GM13976 (cell line): Measurements from ENCODE around the gene LRRC28.
"Not testable (repeated sequence)": the region's sequence is repeated elsewhere in the genome, so short reads cannot be mapped to it uniquely, and the experiment has no call there.

Experiments used
- DNase-seq: peaks from one replicate; pipeline ENCODE4 v3.0.0; 2012; ENCODE audit warnings: low spot score
- CTCF ChIP-seq: IDR thresholded peaks from 2 replicates; pipeline ENCODE4 v1.5.1; 2012; ENCODE audit warnings: borderline replicate concordance, mild to moderate bottlenecking; ENCODE audit not compliant: insufficient read depth; ENCODE audit errors: extremely low read depth, missing control alignments, control extremely low read depth
- in situ Hi-C: fragments of 300-500 bp; cut with MboI; formaldehyde crosslinking; loops from one replicate; pipeline ENCODE4 v1.12.0; 2022; ENCODE audit warnings: low sequenced_read_pairs, mixed read lengths, inconsistent platforms; ENCODE audit not compliant: unreplicated experiment

Gene LRRC28

GRCh38 chr15:99232740-99233139 lies 18.5 kb upstream of the LRRC28 start:
- in situ Hi-C loops, result no loop called here
- no peak for TF ChIP-seq CTCF
- DNase-seq, result no peak

DNA sequence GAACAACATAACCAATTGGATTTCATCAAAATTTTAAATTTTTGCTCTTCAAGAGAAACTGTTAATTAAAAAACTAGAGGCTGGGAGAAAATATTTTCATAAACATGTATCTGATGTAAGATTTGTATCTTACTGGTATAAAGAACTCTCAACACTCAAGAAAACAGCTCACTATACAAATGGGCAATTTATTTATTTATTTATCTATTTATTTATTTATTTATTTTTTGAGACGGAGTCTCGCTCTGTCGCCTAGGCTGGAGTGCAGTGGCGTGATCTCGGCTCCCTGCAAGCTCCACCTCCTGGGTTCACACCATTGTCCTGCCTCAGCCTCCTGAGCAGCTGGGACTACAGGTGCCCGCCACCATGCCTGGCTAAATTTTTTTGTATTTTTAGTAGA lies 17.1 kb upstream of the LRRC28 start:
- in situ Hi-C loops, DNase-seq: not testable (repeated sequence)

DNA sequence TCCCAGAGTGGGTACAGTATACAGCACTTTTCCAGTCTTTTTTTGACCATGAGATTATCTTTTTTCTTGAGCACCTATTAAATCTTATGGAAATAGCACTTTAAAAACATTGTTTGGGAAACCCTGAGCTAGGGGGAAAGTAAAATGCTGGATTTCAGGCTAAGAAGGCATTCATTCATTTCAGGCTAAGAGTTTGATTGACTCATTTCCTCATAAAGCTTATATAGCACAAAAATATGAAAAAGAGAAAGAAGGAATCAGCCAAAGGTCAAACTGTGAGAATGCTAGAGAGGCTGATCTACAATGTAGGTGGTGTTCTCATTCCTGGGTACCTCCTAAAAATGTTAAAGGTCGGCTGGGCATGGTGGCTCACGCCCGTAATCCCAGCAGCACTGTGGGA lies 12.4 kb upstream of the LRRC28 start:
- no peak for TF ChIP-seq CTCF
- no peak for DNase-seq
- in situ Hi-C loops, result no loop called here

- no peak for TF ChIP-seq CTCF
- DNase-seq, result peak; percentile 68
- in situ Hi-C loops, result no loop called here
Observed at GRCh38 chr15:99239545-99240198, 11.6 kb upstream of the LRRC28 start.

DNA sequence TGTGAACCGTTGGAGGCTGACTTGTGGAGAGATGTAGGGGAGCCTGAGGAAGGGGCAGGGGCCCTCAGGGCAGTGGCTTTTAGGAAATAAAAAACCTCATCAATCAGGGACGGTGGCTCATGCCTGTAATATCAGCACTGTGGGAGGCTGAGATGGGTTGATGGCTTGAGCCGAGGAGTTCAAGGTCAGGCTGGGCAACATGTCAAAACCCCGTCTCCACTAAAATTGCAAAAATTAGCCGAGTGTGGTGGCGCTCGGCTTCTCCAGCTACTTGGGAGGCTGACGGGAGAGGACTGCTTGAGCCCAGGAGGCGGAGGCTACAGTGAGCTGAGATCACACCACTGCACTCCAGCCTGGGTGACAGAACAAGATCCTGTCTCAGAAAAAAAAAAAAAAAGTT lies 9.5 kb upstream of the LRRC28 start:
- DNase-seq, result no peak
- in situ Hi-C loops, result no loop called here
- TF ChIP-seq CTCF, result no peak

- in situ Hi-C loops, result no loop called here
- no peak for TF ChIP-seq CTCF
- no peak for DNase-seq
Observed at GRCh38 chr15:99244306-99244705, 7.0 kb upstream of the LRRC28 start.

DNA sequence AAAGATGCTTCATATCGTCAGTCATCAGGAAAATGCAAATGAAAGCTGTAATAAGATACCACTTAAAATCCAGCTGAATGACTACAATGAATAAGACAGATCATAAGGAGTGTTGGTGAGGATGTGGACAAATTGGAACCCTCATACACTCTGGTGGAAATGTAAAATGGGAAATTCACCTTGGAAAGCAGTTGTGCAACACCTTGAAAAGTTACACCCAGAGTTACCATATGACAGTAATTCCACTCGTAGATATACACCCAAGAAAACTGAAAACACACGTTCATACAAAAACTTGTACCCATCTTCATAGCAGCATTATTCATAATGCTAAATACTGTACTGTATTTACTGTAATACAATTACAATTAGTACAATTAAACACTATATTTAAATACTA lies 4.2 kb upstream of the LRRC28 start:
- DNase-seq, result no peak
- no peak for TF ChIP-seq CTCF
- in situ Hi-C loops, result no loop called here
